Esophagus muscularis mucosa (tissue), 4 donors: Measurements from ENCODE around the gene VAV1.

Source experiments
- EP300 ChIP-seq: sonication (generic); formaldehyde crosslinking; IDR thresholded peaks from one replicate; pipeline ENCODE4 v1.6.1; 2017; ENCODE audit warnings: antibody characterized with exemption
- POLR2A ChIP-seq: fragments of 450-650 bp; IDR thresholded peaks from one replicate; pipeline ENCODE4 v1.6.1; 2017; ENCODE audit warnings: antibody characterized with exemption, moderate library complexity, mild to moderate bottlenecking, low read depth
- POLR2AphosphoS5 ChIP-seq, 2 donors: sonication (generic); formaldehyde crosslinking; IDR thresholded peaks; one replicate each; pipeline ENCODE4 v1.6.1; 2017; ENCODE audit warnings: antibody characterized with exemption in 2 of 2
- TF ChIP-seq, protein P1 (sequence below), 3 experiments: fragments of 200-600 bp in 2 of 3; fragments of 450-650 bp in 1 of 3; sonication (generic) in 2 of 3; IDR thresholded peaks; one replicate each; pipeline ENCODE4 v1.5.1; 2017 to 2019; ENCODE audit warnings: antibody characterized with exemption in 3 of 3, mild to moderate bottlenecking in 2 of 3, moderate library complexity in 1 of 3

GRCh38 chr19:6906559-6907060 lies 134.1 kb downstream of the VAV1 start:
- no peak for TF ChIP-seq POLR2A
- TF ChIP-seq, protein P1, sequence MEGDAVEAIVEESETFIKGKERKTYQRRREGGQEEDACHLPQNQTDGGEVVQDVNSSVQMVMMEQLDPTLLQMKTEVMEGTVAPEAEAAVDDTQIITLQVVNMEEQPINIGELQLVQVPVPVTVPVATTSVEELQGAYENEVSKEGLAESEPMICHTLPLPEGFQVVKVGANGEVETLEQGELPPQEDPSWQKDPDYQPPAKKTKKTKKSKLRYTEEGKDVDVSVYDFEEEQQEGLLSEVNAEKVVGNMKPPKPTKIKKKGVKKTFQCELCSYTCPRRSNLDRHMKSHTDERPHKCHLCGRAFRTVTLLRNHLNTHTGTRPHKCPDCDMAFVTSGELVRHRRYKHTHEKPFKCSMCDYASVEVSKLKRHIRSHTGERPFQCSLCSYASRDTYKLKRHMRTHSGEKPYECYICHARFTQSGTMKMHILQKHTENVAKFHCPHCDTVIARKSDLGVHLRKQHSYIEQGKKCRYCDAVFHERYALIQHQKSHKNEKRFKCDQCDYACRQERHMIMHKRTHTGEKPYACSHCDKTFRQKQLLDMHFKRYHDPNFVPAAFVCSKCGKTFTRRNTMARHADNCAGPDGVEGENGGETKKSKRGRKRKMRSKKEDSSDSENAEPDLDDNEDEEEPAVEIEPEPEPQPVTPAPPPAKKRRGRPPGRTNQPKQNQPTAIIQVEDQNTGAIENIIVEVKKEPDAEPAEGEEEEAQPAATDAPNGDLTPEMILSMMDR (IDR thresholded peaks at IDR 0.05): no peak
- TF ChIP-seq POLR2AphosphoS5 (IDR thresholded peaks at IDR 0.05): no peak
- no peak for TF ChIP-seq EP300
